Measurements from ENCODE around the gene ZNF784.
"Not testable (repeated sequence)": the region's sequence is repeated elsewhere in the genome, so short reads cannot be mapped to it uniquely, and the experiment has no call there.

The ZNF784 gene

DNA sequence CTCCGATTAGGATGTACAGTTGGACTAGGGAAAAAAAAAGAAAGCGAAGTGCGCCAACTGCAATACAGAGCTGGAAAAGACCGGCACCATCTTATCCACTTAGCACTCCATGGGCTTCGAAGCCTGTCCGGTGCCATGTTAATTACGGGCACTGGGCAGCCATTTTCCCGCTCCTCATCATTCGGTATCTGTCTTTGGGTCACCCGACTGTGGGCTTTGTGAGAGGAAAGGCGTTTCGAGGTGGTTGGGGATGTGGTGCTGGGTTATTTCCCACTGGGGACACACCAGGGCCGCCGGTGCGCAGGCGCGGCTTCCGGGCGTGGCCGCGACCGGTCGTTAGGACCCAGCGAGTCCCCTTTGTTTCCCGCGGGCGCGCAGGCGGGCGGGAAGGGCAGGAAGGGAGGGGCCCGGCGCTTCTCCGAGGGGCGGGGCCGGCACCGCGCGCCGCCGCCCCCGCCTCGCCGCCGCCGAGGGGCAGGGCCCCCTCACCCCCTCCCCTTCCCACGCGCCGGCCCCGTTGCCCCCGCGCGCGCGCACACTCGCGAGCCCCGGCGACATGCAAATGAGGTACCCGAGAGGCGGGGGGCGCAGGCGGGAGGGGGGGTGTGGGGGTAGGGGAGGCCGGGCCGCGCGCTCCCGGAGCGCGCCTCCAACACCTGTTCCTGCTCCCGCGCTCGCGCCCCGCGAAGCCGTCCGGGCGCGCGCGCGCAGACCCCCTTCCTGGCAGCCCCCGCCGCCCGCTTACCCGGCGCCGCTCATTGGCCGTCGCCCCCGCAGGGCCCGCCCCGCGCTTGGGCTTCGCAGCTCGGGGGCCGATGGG lies 24.3 kb downstream of the ZNF784 start, which contains the start of gene ZNF524:
Gene ZNF524, plus strand, starts transcription at position 447 of the 820 bp plus-strand sequence. CDS start 1,825 bp downstream, outside the sequence.
- peak; percentile 96 to 98 for DNase-seq

DNA sequence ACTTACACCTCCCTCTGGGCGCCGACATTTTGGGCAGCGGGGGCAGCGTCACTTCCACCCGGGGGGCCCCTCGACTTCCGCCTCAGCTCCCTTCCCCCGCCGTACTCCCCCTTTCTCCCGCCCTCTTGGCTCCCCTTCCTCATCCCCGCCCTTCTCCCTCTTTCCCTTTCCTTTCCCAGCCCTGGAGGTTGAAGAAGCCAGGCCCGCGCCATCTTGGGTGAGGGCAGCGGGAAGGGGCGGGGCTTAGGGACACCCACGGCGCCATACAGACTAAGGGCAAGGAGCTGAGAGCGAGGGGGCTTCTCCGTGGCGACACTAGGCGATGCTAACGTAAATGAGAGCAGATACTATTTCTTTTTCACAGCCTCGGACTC lies 24.9 kb downstream of the ZNF784 start, which contains the start of gene FIZ1:
Gene FIZ1, minus strand, starts transcription at position 50 of the 374 bp plus-strand sequence. CDS start 1,652 bp downstream, outside the sequence.
- peak; percentile 99 to 100 for DNase-seq

- peak; percentile 88 for DNase-seq
These were observed 25.5 kb downstream of the ZNF784 start for GRCh38 chr19:55598719-55599467.

DNA sequence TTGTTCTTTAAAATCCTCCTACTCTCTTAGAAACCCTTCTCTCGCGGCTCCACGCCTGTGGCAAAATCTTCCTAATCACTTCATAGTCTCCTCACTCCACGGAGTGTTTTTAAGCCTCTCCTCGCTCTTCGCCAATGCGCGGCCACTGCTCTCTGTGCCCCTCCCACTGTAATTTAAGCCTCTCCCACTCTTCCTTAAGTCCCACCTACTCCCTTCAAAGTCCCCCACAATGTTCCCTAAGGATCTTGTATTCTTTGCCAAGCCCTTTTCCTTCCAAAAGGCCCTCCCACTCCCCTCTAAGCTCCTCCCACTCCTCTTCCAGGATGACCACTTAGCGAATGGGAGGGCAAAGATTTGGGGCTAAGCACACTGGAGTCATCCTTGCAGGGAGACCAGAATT lies 26.3 kb downstream of the ZNF784 start:
- no peak for DNase-seq

DNA sequence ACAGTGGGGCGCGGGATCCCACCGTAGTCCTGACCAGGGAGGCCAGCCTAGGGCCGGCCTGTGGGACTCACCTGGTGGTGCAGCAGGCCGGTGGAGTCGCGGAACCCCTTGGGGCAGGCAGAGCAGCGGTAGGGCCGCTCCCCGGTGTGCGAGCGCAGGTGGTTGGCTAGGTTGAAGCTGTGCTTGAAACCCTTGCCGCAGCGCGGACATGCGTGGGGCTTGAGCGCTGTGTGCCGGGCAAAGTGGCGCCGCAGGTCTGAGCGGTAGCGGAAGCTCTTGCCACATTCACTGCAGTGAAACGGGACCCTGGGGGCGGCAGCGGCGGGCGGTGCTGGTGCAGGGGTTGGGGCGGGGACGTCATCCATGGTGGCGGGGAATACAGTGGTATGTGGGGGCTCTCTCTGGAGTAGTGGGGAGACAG lies 26.9 kb downstream of the ZNF784 start:
- DNase-seq: no peak

DNA sequence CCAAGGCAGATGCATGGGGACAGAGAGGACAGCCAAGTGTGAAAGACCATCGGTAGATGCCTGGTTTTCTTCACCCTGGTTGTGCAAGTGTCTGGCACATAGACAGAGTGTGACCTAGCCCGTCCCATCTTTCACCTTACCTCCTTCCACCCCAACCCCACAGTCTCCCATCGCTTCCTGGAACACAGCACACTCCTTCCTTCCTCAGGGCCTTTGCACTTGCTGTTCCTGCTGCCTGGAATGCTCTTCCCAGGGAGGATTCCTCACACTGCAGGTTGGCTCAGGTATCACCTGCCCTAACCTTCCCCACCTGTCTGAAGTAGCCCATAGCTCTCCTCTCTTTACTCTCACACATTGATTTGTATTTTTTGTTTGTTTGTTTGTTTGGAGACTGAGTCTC lies 28.1 kb downstream of the ZNF784 start:
- no peak for DNase-seq

GRCh38 chr19:55594996-55595545 lies 29.3 kb downstream of the ZNF784 start:
- DNase-seq: no peak

DNA sequence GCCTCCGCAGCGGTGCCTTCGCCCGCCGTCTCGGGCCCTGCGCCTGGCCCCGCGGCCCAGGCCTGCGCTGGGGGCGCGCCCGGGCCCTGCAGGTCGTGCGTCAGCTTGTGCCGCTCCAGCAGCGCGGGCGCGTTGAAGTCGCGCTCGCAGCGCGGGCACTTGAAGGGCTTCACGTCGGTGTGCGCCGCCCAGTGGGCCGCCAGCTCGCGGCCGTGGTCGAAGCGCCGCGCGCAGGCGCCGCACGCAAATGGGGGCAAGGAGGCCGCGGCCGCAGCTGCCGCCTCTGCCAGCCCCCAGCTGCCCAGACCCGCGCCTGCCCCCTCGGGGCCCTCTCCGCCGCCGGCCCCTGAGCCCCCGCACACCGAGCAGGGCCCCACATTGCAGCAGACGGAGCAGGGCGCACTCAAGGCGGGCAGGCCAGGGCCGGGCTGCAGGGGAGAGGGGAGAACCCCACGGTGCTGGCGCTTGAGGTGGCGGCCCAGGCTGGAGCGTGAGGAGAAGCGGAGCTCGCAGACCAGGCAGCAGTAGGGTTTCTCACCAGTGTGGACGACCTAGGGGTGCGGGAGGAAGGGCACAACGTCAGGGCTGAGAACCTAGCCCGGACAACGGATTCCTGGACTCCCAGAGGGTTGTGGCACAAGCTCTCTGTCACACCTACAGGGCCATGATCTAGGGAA lies 31.1 kb downstream of the ZNF784 start:
- DNase-seq: no peak

DNA sequence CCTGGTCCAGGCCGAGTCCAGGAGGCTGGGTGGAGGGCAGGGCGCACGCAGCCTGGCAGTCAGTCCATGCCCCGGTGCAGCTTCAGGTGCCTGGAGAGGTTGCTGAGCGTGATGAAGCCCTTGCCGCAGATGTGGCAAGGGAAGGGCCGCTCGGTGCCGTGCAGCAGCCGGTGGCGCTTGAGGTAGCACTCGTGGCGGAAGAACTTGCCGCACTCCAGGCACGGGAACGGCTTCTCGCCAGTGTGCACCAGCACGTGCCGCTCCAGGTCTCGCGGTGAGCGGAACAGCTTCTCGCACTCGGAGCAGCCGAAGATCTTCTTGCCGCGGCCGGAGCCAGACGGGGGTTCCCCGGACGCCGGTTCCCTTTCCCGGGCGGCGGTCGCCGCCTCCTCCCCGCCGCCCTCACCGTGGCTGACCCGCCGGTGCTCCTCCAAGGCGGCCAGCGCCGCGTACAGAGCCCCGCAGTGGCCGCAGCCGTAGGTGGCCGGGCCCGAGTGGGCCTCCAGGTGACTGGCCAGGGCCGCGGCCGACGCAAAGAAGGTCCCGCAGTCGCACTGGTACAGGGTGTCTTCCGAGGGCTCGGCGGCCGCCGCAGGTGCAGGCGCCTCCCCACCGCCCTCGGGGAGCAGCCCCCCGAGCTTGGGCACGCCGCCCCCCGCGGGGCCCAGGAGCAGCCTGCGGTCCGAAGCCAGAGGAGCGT lies 31.8 kb downstream of the ZNF784 start:
- no peak for DNase-seq

DNA sequence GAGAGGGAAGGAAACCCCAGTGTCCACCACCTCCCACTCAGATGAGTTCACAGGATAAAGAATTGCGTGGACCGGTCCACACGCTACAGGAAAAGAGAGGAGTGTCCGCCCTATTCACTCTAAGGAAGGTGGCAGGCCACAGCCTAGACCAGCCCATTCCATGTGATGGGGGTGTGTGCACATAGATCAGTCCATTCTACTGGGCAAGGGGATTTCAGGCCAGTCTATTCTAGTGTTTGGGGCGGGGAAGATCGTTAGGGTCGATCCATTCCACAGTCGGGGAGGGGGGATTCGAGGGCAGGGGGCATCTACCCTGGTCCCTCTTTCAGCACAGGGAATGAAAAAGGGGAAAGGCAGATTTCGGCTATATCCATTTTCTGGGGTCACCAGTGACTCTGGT lies 32.8 kb downstream of the ZNF784 start:
- no peak for DNase-seq

DNA sequence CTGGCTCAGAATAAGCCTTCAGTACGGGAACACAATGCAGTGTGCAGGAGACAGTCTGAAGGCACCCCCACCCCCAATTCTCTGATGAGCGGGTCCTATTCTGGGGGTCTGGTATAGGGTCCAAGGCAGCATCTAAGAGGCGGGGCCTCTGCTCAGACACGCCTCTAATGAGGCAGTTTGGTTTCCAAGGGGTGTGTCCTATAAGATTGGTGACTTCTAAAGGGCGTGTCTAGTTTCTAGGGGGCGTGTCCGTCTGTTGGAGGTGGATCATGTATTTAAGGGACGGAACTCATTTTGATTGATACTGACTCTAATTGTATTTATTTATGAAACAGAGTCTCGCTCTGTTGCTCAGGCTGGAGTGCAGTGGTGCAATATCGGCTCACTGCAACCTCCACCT lies 33.7 kb downstream of the ZNF784 start:
- no peak for DNase-seq

- DNase-seq: no peak
These were observed 34.3 kb downstream of the ZNF784 start for GRCh38 chr19:55590109-55590508.

DNA sequence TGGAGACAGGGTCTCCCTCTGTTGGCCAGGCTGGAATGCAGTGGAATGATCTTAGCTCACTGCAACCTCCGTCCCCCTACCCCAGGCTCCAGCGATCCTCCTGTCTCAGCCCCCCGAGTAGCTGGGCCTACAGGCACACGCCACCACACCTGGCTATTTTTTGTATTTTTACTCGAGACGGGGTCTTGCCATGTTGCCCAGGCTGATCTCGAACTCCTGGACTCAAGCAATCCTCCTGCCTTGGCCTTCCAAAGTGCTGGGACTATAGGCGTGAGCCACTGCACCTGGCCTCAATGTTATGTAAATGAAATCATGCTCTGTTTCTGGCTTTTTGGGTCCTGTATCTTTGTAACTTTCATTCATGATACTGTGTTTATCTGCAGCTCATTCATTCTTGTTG lies 35.6 kb downstream of the ZNF784 start:
- DNase-seq: no peak

DNA sequence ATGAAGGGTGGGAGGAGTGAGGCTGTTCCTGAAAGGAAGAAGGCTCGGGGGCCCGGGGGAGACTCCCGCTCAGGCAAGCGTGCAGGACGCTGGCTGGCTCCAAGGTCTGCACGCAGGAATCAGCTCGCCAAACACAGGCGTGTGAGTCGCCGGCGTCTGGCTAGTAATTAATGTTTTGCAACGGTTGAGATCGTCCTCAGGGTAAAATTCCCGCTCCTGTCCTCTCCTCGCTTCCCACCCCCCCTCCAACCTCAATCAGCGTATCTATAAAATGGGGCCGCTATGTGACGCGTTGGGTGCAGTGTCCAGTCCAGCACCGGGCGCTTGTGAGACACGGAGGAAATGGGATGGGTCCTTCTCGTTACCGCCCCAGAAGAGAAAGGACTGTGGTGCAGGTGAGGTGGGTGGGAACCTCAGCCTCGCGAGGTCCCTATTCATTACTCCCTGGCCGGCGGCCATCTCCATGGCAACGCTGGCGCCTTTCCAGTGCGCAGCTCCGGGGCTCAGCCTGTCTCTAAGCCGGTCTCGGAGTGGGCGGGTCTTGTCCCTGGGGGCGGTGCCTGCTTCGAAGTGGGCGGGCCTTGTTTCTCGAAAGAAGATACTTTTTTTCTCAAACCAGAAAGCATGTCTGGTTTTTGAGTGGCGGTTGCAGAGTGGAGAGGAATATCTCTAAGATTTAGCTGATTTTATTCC lies 37.2 kb downstream of the ZNF784 start:
- DNase-seq: peak; percentile 88 to 95

DNA sequence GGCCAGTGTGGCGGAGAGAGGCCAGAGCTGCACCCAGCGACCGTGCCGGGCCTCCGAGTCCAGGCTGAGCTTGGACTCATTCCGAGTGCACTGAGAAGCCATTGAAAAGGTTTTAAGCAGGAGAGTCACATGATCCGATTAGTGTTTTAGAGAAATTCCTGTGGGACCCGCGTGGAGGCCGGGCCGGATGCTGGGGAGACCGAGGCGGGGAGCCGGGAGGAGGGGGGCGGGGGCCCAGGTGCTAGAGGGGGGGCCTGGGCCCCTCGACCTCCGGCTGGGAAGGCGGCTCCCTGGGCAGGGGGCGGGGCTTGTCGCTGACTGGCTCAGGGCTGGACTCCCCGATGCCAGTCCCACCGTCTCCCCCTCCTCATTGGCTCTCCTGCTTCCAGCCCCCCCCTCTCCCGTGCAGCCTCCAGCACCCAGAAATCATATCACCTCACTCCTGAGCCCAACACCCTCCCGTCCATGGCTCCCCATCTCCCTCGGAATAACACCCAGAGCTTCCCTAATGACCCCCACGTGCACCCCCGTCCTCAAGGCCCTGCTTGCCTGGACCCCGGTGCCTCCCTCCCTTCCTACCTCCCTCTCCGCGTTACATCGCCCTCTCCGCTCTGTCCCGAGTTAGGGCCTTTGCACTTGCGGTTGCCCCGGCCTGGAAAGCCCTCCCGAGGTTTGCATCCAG lies 38.6 kb downstream of the ZNF784 start:
- DNase-seq: peak; percentile 92 to 94

GRCh38 chr19:55584871-55585270 lies 39.5 kb downstream of the ZNF784 start:
- DNase-seq: no peak

DNA sequence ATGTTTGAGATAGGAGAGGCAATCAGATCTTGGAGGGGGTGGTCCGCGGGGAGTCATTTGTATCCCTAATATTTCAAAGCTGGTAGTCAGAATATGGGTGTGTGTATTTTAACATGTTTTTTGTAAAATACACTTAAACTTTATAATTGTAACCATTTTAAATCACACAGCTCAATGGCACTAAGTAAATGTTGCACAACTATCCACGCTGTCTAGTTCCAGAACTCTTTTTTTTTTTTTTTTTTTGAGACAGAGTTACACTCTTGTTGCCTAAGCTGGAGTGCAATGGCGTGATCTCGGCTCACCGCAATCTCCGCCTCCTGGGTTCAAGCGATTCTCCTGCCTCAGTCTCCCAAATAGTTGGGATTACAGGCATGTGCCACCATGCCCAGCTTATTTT lies 40.5 kb downstream of the ZNF784 start:
- DNase-seq: not testable (repeated sequence)

- DNase-seq: not testable (repeated sequence)
These were observed 42.1 kb downstream of the ZNF784 start for GRCh38 chr19:55582284-55582683.

GRCh38 chr19:55581823-55582223 lies 42.5 kb downstream of the ZNF784 start:
- DNase-seq: no peak

DNA sequence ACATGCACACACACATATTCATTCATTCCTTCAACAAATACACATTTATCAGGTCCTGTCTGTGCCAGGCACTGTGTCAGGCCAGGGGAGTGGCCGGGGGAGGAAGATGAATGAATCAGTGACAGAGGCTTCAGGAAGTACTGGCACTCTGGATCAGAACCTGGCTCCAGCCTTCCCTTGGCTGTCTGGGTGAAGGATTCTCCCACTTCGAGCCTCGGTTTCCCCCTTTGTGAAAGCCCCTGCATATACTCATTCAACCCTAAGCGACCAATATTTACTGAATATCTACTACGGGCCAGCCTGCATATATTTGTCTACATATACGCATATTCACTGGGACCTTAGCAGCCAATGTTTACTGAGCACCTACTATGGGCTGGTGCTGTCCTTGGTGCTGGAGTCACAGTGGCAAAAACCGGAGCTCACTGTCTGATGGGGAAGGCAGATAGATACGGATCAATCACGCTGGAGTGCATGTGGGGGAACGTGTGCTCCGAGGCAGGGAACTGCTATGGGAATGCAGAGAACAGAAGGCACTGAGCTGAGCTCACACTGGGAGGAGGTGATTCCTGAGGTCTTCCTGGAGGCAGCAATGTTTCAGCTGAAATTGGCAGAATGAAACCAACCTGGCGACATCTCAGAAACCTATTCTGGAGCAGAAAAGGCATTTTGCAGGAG lies 43.1 kb downstream of the ZNF784 start:
- DNase-seq: no peak
